Dermis blood vessel endothelial cell (primary cell): ENCODE measurements around the gene SBF2. TPM values are rescaled to one million over a fixed set of nuclear protein-coding genes. Genes with fewer than 3 reads are reported as not detected.

Experiments used
- DNase-seq: peaks from one replicate; pipeline ENCODE4 v3.0.0; 2010
- total RNA-seq: library from RNA; depleted of rRNA; stranded (reverse); fragments of >200 nt; gene quantifications from 2 replicates; pipeline ENCODE4 v1.2.3, GENCODE V29; 2014

The SBF2 gene
- total RNA-seq, 1 donor from 2014 or later, result 49.9 TPM

DNA sequence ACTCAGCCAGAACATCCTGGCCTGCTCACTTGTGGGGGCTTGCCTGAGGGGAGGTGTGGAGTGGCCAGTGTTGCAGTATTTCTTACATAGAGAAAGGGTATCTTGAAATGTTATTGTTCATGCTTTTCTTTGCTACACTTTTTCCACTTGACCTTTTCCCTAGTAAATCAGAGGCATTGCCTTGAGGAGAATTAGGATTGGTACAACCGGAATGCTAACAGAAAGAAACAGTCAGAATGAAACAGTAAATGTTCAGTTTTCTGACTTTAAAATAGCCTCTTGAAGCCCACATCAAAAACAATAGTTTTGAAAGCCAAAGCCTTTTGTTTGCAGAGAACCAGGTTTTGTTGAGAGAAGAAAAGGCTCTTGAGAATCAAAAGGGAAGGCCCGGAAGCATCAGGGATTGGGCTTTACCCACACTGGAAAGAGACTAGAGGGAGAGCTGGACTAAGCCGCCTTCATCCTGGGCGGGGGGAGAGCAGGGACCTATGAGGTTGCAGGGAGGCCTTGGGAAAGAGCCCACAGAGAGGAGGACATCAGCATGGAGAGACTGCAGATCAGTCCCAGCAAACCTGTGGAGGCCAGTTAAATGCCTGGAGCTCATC, 23.2 kb upstream of the SBF2 start:
- no peak for DNase-seq

DNA sequence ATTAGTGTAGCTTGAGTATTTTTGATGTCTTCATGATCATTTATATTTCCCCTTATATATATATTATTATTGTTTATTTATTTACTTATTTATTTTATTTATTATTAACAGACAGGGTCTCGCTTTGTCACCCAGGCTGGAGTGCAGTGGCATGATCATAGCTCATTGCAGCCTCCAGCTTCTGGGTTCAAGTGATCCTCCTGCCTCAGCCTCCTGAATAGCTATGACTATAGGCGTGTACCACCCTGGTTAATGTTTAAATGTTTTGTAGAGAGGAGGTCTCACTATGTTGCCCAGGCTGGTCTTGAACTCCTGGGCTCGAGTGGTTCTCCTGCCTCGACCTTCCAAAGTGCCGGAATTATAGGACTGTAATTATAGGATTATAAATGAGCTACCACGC, 21.1 kb upstream of the SBF2 start:
- DNase-seq, result no peak

DNA sequence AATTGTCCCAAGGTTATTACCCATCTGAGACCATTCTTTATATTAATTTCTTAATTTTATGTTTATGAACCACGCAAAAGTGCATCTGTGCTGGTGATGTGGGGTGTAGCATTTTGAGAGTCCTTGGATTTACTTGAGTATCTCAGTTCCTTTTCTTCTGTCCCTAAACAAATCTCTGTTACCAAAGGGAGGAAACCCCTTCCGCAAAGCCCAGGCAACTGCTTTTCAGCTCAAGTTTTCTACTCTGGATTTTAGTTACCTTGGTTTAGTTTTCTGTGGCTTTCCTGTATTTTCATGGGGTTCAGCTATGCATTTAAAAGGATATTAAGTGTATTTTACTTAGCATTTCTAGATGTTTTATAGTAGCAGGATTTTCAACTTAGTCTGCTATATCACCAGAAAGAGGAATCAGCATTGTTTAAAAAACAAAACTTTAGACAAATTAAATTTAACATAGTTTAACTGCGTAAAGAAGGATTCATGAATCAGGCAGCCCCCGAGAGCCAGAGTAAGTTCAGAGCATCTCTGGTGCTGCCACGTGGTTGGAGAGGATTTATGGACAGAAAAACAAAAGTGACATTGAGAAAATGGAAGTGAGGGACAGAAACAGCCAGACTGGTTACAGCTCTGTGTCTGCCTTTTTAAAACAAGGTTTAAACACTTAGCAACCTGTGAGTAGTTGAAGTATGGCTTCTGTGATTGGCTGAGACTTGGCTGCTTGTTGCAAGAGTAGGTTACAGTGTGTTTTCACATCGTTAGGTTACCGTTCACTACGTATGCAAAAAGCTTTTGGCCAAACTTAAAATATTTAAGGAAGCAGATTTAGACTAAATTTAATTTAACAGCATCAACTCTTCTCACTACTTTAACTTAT, 20.4 kb upstream of the SBF2 start:
- peak; percentile 70 for DNase-seq

DNA sequence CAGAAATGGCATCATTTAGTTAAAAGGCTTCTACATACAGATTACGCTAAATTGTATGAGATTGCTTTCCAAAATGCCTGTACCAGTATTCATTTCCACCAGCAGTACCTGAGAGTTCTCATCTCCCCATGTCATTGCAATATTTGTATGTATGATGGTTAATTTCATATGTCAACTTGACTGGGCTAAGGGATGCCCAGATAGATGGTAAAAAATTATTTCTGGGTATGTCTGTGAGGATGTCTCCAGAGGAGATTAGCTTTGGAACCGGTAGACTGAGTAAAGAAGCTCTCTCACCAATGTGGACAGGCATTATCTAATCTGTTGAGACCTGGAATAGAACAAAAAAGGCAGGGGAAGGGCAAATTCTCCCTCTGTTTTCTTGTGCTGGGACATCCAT, 17.8 kb upstream of the SBF2 start:
- no peak for DNase-seq

DNA sequence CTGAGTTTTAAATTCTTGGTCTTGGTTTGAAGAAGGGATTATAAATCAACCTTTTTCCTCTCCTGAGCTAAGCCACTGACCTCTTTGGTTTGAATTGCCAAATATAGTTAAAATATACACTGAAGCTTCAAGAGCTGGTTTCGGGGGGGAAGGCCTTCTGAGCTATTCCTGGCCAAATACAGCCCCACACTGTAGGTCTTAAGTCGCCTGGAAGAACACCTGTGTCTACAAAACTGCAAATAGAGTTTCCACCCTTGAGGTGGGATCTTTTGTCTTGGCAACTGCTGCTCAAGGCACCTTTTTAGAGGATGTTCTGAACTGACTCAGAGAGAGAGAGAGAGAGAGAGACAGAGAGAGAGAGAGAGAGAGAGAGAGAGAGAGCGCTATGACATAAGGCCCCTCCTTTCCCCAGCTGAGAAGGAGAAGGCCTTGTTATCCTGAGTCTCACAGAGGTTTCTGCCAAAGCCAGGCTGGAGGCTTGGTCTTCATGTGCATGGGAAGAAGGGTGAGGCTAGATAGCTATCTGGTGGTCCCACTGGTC, 16.4 kb upstream of the SBF2 start:
- DNase-seq, result peak; percentile 18

DNA sequence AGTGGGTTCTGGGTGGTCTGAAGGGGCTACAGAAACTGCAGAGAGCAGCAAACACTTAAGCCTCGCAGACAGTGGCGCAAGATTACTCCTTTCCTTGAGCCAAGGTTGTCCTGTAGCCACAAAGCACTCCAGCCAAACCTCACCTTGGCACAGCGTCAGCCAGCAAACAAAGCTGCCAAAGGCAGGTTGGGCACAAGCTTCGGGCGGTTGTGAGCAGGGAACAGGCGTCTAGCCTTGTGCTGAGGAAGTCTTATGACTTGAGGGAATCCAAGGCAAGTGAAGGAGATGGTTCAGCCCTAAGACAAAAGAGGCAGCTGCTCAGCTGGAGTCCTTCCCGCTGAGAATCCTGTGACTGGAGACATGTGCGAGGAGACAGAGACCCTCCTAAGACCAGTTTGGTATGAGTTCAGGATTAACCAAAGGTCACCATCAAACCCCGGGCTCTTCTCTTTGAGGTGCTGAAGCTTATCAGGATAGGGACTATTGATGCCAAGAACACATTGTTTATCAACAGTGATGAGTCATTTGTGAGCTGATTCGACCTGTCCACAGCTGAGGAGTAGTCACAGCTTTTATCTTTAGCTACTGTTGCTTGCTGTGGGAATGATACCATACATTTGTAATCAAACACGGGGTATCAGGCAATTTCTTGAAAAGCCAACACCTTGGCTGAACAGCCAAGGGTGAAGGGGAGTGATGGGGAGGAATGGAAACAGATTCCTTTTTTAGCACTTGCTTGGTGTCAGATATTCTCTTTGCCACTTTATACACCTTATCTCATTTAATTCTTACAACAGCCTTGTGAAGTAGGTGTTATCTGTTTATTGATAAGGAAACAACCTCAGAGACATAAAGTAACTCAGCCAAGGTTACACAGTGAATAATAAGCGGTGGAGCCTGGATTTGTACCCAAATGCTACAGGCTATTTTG, 15.4 kb upstream of the SBF2 start:
- peak; percentile 80 for DNase-seq

DNA sequence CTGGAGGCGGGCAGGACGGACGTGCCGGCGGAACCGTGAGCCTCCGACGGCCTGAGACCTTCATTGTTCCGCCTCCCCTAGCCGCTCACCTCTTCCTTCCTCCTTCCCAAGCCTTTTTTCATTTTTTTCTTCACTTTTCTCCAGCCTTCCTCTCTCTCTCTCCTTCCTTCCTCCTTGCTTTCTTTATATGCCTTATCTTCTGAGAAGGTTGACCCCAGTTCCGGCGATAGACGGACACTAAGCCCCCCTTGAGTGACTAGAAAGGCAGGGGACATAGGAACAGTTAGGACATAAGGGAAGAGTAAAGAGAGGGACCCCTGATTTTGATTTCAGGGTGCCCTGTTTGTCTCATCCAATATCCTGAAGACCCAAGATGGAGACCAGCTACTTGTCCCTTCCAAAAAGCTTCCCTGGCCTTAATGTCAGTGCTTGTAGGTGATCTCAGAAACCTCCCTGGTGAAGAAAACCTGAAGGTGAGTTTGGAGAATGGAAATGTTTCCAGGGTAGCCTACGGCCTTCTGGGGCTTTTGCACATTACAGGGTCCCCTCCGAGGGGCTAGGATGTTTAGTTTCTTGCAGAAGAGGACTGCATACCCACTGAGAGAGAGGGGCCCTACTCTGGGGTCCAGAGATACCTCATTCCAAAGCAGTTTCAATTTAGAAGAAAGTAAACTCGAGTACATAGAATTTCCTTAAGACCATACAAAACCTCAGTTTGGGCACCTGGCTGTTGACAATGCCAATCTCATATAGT, 14.4 kb upstream of the SBF2 start:
- peak; percentile 36 for DNase-seq

DNA sequence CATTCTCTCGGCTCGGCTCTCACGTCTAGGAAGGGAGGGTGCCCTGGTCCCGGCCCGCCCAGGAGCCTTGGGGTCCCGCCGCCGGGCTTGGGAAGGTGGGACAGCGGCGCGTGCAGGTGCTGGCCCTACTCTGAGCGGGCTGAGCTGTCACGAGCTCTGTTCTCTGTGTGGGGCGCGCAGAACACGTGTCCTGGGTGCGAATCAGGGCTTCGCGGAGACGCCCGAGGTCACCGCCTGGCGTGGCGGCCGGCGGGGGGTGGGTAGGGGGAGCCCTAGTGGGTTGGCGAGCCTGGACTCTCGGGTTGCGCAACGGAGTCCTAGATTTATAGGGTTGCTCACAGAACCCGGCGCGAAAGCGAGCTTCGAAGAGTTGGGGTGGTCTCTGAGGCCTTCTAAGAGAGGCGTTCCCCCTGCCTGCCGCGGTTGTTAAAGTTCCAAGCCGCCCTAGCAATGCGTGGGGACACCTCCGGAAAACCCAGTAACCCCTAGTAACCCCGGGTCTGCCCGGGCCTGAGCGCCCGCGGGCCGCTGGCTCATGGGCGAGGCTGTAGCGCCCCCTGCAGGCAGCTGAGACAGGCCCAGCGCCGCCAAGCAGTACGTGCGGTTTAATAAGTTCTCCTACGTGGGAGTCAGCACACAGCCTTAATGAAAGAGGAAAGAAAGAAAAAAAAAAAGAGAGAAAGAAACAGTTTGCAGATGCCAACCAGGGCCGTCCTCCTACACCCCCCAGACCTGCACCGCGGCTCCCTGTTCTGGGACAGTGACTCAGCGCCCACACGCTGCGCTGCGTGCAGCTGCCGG, 13.6 kb upstream of the SBF2 start:
- DNase-seq, result peak; percentile 95

DNA sequence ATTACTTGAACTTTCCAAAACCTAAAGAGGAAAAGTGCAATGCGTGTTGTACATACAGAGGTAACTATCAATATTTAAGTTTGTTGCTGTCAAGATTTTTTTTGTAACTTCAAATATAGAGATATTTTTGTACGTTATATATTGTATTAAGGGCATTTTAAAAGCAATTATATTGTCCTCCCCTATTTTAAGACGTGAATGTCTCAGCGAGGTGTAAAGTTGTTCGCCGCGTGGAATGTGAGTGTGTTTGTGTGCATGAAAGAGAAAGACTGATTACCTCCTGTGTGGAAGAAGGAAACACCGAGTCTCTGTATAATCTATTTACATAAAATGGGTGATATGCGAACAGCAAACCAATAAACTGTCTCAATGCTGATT, 13.0 kb upstream of the SBF2 start:
- DNase-seq, result no peak

DNA sequence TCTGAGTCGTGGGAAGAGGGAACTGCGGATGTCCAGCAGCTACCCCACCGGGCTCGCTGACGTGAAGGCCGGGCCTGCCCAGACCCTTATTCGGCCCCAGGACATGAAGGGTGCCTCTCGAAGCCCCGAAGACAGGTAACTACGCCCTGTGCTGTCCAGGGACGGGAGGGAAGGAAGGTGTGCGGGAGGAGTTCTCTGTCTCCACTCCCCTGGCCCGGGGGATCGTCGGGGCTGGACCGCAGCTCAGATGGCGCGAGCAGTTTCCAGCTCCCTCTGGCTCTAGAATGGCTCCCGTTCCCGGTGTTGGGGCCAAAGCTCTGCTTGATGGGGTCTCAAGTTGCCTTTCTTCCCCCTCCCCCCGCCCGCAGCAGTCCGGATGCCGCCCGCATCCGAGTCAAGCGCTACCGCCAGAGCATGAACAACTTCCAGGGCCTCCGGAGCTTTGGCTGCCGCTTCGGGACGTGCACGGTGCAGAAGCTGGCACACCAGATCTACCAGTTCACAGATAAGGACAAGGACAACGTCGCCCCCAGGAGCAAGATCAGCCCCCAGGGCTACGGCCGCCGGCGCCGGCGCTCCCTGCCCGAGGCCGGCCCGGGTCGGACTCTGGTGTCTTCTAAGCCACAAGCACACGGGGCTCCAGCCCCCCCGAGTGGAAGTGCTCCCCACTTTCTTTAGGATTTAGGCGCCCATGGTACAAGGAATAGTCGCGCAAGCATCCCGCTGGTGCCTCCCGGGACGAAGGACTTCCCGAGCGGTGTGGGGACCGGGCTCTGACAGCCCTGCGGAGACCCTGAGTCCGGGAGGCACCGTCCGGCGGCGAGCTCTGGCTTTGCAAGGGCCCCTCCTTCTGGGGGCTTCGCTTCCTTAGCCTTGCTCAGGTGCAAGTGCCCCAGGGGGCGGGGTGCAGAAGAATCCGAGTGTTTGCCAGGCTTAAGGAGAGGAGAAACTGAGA, 12.2 kb upstream of the SBF2 start:
- peak; percentile 47 for DNase-seq

DNA sequence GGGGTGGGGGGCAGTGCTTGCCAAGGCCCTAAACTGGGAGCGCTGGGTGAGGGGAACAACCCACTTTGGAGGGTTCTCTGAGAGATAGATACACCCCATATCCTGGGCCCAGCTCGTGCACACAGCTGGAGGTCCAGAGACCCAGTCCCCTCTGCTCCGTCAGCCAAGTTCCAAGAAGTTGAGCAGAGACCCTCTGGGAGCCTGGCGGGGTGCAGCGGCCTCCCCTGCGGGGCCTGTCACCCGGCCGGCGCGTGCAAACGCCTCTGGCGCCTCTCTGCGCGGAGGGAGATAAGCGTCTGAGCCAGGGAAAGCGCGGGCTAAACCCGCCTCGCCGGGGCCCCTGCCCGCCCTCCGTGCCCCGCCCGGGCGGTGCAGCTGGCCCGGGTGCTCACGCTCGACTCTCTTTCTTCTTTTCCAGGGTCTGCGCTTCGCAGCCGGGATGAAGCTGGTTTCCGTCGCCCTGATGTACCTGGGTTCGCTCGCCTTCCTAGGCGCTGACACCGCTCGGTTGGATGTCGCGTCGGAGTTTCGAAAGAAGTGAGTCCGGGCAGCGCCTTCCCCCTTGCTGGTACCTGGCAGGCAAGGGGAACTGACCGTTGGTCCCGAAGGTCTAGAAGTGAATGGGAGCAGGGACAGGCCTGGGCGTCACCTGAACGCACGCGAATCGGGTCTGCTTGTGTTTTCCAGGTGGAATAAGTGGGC, 11.4 kb upstream of the SBF2 start:
- peak; percentile 50 for DNase-seq

DNA sequence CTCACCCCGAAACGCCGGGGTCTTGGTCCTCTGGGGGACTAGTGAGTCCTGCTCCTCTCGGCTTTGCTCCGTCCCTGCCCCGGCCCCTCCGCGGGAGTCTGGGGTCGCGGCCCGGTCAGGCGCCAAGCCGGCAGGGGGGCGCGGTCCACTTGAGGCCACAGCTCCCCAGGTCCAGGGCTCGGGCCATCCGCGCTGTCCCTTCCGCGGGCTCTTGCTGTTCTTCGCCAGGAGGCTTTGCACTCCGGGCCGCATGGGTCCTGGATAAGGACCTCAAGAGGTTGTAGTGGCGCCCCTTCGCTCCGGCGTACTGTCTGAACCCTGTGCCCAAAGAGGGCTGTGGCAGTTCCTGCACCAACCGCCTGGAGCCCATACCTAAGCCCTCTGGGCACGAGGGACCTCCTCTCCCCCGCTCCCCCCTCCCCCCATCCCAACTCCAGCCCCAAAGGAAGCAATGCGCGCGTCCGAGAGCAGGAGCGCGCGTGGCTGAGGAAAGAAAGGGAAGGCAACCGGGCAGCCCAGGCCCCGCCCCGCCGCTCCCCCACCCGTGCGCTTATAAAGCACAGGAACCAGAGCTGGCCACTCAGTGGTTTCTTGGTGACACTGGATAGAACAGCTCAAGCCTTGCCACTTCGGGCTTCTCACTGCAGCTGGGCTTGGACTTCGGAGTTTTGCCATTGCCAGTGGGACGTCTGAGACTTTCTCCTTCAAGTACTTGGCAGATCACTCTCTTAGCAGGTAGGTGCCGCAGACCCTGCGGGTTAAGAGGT, 10.7 kb upstream of the SBF2 start, which contains the start of gene ADM:
Gene ADM (plus strand): TSS at position 579 of the 767 bp plus-strand sequence. CDS start 628 bp downstream, outside the sequence.
- DNase-seq, result peak; percentile 96

DNA sequence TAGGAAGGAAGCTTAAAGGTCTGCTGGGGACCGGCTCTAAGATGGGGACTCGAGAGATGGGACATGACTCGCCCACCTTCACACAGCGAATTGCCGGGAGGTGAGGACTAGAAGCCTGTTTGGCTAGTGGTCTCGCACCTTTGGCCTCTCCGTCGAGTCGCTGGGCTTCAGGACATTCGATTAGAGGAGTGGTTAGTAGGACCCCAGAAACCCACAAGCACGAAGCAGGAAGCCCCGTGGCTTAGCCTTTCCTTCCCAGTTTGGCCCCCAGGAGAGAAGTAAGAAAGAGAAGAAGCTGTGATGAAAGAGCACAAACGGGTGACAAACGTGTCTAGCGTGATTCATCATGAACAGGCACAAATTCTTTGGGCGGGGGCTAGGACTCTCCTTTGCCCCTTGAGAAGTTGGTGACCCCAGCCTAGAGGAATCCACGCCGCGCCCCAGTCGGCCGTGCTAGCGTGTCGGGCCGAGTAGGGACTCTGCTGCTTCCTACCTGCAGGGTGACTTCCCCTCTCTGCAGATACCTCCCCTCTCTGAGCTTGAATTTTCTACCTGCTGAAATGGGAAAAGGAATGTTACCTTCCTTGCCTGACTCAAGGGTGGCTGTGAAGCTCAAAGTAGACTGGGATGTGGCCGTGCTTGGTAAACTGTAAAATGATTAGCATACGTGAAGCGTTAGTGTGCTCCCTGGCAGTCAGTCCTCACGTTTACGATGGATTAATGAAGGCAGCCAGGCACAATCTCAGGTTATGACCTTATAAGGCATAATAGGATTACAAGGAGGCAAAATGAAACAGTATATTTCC, 9.7 kb upstream of the SBF2 start:
- peak; percentile 67 for DNase-seq

DNA sequence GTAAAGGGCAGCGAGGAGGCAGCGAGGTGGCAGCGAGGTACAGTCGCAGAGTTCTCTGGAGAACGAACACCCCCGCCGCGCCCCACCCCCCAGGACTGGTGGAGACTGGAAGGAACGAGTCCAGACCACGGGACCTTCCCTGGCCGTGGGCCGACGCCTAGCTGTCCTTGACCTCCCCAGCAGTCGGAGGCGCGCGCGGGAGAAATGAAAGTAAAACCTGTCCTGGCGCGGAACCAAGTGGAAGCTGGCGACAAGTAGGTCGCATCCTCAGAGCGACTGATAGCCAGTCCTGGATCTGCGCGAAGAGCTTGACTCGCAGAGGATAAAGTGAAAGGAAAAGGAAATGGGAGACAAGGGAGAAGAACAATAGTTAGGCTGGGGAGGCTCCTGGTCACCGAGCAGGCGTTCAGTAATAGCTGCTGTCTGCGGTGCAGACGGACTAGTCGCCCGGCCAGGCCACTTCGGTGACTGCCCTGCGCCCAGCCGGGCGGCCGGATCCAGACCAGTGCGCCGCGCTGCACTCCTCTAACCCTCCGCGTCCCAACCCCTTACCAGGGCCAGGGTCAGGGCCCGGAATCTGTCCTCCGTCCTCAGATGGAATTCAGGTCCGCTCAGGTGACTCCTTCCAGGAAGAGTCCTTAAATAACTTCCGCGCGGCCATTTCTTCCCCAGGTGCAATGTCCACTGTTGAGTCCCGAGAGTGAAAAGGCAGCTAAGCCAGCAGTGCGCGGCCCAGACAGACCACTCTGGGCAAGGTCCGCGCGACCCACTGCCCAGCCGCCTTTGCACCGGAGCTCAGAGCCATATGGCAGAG, 8.9 kb upstream of the SBF2 start:
- DNase-seq, result peak; percentile 72

DNA sequence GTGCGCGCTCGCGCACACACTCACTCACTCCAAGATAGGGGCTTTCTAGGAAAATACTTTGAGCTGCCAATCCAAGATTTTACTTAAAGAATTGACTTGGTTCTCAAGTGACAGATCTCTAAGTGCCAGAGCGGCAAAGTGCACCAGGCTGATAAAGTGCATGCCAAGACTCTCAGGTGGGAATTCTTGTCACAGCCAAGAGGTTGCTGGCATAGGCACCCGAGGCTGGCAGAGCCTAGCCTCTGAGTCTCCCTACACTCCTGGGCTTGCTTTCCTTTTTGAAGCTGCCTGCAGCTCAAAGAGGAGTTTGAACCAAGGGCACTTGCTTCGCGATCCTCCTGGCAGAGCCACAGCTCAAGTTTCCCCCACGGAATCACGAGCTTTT, 8.3 kb upstream of the SBF2 start:
- DNase-seq, result no peak

DNA sequence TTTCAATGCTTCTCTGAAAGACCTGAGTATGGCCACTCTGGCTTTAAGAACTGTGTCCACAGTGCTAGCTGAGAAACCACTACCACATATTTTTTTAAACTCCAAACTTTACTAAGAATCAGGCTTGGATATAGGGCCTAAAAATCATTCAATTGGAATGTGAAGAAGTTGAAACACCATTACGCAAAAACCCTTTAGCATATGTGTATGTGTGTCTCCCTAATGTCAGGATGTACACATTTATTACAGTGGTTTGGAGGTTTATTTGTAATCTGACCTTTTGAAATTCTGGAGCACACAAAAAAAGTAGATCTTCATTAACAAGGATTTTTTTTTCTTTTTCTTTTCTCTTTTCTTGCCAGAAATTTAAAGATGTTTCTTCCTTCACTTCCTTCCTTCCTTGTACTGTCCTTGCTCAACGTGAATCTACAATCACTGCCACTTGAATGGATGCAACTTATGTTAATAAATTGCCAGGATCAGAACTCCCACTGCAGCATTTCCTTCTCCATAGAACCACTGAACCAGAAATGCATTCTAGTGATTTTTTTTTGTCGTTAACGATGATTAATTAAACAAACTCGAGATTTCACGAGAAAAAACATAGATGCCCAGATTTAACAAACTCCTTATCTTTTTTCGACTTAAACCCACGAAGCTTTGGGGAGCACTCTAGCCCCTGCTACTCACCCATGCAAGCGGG, 7.8 kb upstream of the SBF2 start:
- DNase-seq, result no peak
